ENCODE results near the gene B3GNT5.

DNA sequence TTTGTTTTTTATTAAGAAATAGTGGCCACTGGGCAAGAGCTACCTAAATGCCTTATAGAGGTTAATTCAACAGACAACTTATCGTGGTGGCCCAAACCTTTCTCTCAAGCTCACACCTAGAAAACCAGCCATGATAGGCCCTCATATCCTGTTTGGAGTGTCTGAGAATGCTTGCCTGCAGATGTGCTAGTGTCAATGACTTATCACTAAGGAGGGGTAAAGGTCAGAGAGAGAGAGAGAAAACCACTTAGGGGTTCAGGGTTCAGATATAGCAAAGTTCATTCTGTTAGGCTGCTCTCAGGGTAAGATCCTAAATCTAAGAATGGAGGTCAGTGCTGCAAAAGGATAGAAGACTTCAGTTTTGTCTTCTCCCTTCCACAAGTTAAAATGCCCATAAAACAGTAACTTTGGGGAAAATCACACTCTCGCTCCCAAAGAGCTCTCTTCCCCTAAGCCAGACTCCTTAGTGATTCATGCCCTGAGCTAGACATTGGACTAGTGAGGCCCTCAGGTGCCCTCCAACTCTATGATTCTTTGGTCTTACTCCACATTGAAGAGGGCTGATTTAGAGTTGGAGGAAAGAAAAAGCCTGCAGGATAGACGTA is 30.3 kb upstream of the B3GNT5 start:
- TF ChIP-seq, protein P1, sequence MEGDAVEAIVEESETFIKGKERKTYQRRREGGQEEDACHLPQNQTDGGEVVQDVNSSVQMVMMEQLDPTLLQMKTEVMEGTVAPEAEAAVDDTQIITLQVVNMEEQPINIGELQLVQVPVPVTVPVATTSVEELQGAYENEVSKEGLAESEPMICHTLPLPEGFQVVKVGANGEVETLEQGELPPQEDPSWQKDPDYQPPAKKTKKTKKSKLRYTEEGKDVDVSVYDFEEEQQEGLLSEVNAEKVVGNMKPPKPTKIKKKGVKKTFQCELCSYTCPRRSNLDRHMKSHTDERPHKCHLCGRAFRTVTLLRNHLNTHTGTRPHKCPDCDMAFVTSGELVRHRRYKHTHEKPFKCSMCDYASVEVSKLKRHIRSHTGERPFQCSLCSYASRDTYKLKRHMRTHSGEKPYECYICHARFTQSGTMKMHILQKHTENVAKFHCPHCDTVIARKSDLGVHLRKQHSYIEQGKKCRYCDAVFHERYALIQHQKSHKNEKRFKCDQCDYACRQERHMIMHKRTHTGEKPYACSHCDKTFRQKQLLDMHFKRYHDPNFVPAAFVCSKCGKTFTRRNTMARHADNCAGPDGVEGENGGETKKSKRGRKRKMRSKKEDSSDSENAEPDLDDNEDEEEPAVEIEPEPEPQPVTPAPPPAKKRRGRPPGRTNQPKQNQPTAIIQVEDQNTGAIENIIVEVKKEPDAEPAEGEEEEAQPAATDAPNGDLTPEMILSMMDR (IDR thresholded peaks at IDR 0.05): no peak
- TF ChIP-seq POLR2A (IDR thresholded peaks at IDR 0.05) (no peak), POLR2AphosphoS5 (IDR thresholded peaks at IDR 0.05) (no peak)

All from breast epithelium (tissue), 3 donors.